T-cell (primary cell): ENCODE results near the gene A3GALT2. TPM values are rescaled to one million over a fixed set of nuclear protein-coding genes. Genes with fewer than 3 reads are reported as not detected.
A peak's percentile ranks its signal among the peaks of the same experiment; 100 is the strongest.

Experiments used
- ATAC-seq, 4 experiments: fragments of 200-7000 bp in 3 of 4; fragments of 150-1000 bp in 1 of 4; cut with Tn5 transposase; replicated peaks in 1 of 4; 1 replicate in 3 of 4; 2 replicates in 1 of 4; pipeline ENCODE4 v1.10.0; 2021; ENCODE audit warnings: moderate library complexity in 3 of 4, mild to moderate bottlenecking in 2 of 4, moderate number of reproducible peaks in 1 of 4
- CTCF ChIA-PET, 2 donors: fragments of 300-600 bp; sonication (Branson Sonifier 250); formaldehyde crosslinking; loops; one replicate each; lab custom pipeline; 2022; ENCODE audit warnings: antibody characterized with exemption in 2 of 2; lab: Charles Lee
- POLR2A ChIA-PET, 2 donors: fragments of 300-600 bp; sonication (Branson Sonifier 250); formaldehyde crosslinking; loops; one replicate each; lab custom pipeline; 2022; ENCODE audit warnings: antibody characterized with exemption in 2 of 2; lab: Charles Lee
- DNase-seq, 35 experiments: peaks; one replicate each; pipeline versions ENCODE4 v3.0.0 to v3.0.0-alpha.2; 2013 to 2023
- H3K27ac ChIP-seq: one replicate; pipeline ENCODE4 v1.5.1; 2013; ENCODE audit warnings: low read length
- H3K27me3 ChIP-seq, 2 experiments: replicated peaks in 1 of 2; 1 replicate in 1 of 2; 2 replicates in 1 of 2; pipeline versions ENCODE4 v1.6.1 to v1.7.0; 2013; ENCODE audit warnings: low read length in 1 of 2, mixed read lengths in 1 of 2; ENCODE audit not compliant: control insufficient read depth in 2 of 2, insufficient read depth in 2 of 2; ENCODE audit errors: extremely low read depth in 1 of 2
- H3K36me3 ChIP-seq, 2 donors: 1 replicate in 1 of 2; 2 replicates in 1 of 2; pipeline versions ENCODE4 v1.6.1 to v1.7.0; 2013; ENCODE audit warnings: low read length in 1 of 2; ENCODE audit not compliant: control insufficient read depth in 2 of 2, insufficient read depth in 1 of 2; ENCODE audit errors: extremely low read depth in 1 of 2
- H3K4me1 ChIP-seq, 2 experiments: 1 replicate in 1 of 2; 2 replicates in 1 of 2; pipeline versions ENCODE4 v1.6.1 to v1.7.0; 2013; ENCODE audit warnings: low read length in 2 of 2, mixed read lengths in 1 of 2; ENCODE audit not compliant: insufficient read depth in 2 of 2, control insufficient read depth in 1 of 2; ENCODE audit errors: extremely low read depth in 1 of 2
- H3K4me3 ChIP-seq, 2 donors: 1 replicate in 1 of 2; 2 replicates in 1 of 2; pipeline versions ENCODE4 v1.5.1 to v1.7.0; 2013; ENCODE audit warnings: mild to moderate bottlenecking in 2 of 2, low read length in 1 of 2, moderate library complexity in 1 of 2; ENCODE audit not compliant: control insufficient read depth in 1 of 2; ENCODE audit errors: extremely low read depth in 1 of 2
- H3K9me3 ChIP-seq: 2 replicates; pipeline ENCODE4 v1.7.0; 2013
- H3K27ac Mint-ChIP-seq, 2 donors: one replicate each; pipeline ENCODE4 v1.8.0; 2020 to 2021; ENCODE audit warnings: mild to moderate bottlenecking in 2 of 2, mixed read lengths in 2 of 2
- H3K27me3 Mint-ChIP-seq, 2 donors: one replicate each; pipeline ENCODE4 v1.8.0; 2021 to 2022; ENCODE audit warnings: mixed read lengths in 2 of 2
- H3K36me3 Mint-ChIP-seq: one replicate; pipeline ENCODE4 v1.8.0; 2021; ENCODE audit warnings: mixed read lengths
- H3K4me1 Mint-ChIP-seq, 3 donors: one replicate each; pipeline ENCODE4 v1.8.0; 2020 to 2022; ENCODE audit warnings: mixed read lengths in 3 of 3, mild to moderate bottlenecking in 1 of 3
- H3K4me3 Mint-ChIP-seq, 3 donors: one replicate each; pipeline ENCODE4 v1.8.0; 2020 to 2022; ENCODE audit warnings: mild to moderate bottlenecking in 3 of 3, mixed read lengths in 3 of 3, moderate library complexity in 3 of 3
- H3K9me3 Mint-ChIP-seq, 3 donors: one replicate each; pipeline ENCODE4 v1.8.0; 2020 to 2022; ENCODE audit warnings: mixed read lengths in 3 of 3
- WGBS: methylation state at CpG from one replicate; pipeline ENCODE4 v1.1.5; 2013; ENCODE audit warnings: missing lambda C conversion rate; ENCODE audit not compliant: insufficient coverage; 5-methylcytosine and 5-hydroxymethylcytosine counted together
- total RNA-seq, 35 experiments: library from RNA in 6 of 35; stranded (reverse) in 6 of 35; fragments of 120-200 nt in 1 of 35; gene quantifications; one replicate each; pipeline versions ENCODE4 v1.2.1 to v1.2.4 and lab custom pipeline; 2013 to 2026

A3GALT2 gene
- total RNA-seq, 5 donors from 2014 or later (not counting 1 experiment from before 2014, with no cell fraction given): 0.26 TPM; not detected in 4

- Histone ChIP-seq H3K36me3 (peaks cover 17 to 30% of the 10 kb centered on the region in 2 donors), H3K27me3 (no peaks in the 10 kb centered on the region), H3K9me3 (no peaks in the 10 kb centered on the region), H3K4me1 (no peaks in the 10 kb centered on the region), H3K4me3 (no peak overlapping the region), H3K27ac (no peak overlapping the region)
- Mint-ChIP-seq H3K27ac (no peak overlapping the region), H3K4me3 (no peak overlapping the region), H3K36me3 (peaks cover 35% of the 10 kb centered on the region), H3K9me3 (no peaks in the 10 kb centered on the region), H3K4me1 (peaks cover 0 to 13% (median 4%) of the 10 kb centered on the region in 3 donors), H3K27me3 (no peaks in the 10 kb centered on the region)
- POLR2A ChIA-PET: interaction anchor here in 1 of 2 donors (0.6 kb wide), 1 partner anchor 1542 kb away, joined by 3 read pairs; no protein-coding TSS in a partner anchor
- peak in 1 of 35 experiments; percentile 9 for DNase-seq
- WGBS: 98% methylated on average over 13 of the region's 16 CpGs
- ATAC-seq: no peak
- CTCF ChIA-PET: interaction anchor here (0.6 kb wide), 2 partner anchors 80 to 99 kb away, joined by 3 read pairs; no protein-coding TSS in a partner anchor
Observed at GRCh38 chr1:33288976-33289857, 31.7 kb downstream of the A3GALT2 start.

GRCh38 chr1:33287317-33287716, 33.6 kb downstream of the A3GALT2 start:
- POLR2A ChIA-PET: no interaction called here

GRCh38 chr1:33286451-33287185, 34.3 kb downstream of the A3GALT2 start:
- Mint-ChIP-seq H3K4me3 (no peak overlapping the region), H3K27ac (peak overlapping the region in 1 of 2 donors; percentile 7), H3K27me3 (no peaks in the 10 kb centered on the region), H3K4me1 (peaks cover 0 to 5% (median 0%) of the 10 kb centered on the region in 3 donors), H3K36me3 (peaks cover 44% of the 10 kb centered on the region), H3K9me3 (no peaks in the 10 kb centered on the region)
- H3K27ac ChIP-seq: no peak overlapping the region
- no peaks in the 10 kb centered on the region for H3K9me3 ChIP-seq
- POLR2A ChIA-PET: no interaction called here
- H3K4me1 ChIP-seq: no peaks in the 10 kb centered on the region
- H3K27me3 ChIP-seq: no peaks in the 10 kb centered on the region
- whole genome bisulfite sequencing: 100% methylated on average over 2 of the region's 8 CpGs
- ATAC-seq (no peak), DNase-seq (no peak)
- H3K36me3 ChIP-seq: peaks cover 15 to 35% of the 10 kb centered on the region in 2 donors
- no peak overlapping the region for H3K4me3 ChIP-seq
- CTCF ChIA-PET: interaction anchor here in 1 of 2 donors (0.7 kb wide), 1 partner anchor 52 kb away, joined by 3 read pairs; no protein-coding TSS in a partner anchor

More at GRCh38 chr1:33287317-33287716, 33.6 kb downstream of the A3GALT2 start:
- peaks cover 37% of the 10 kb centered on the region for H3K36me3 Mint-ChIP-seq
- Histone ChIP-seq H3K36me3 (peaks cover 12 to 29% of the 10 kb centered on the region in 2 donors), H3K27me3 (no peaks in the 10 kb centered on the region), H3K9me3 (no peaks in the 10 kb centered on the region), H3K4me1 (no peaks in the 10 kb centered on the region), H3K4me3 (no peak overlapping the region), H3K27ac (no peak overlapping the region)
- DNase-seq (no peak), ATAC-seq (no peak)
- no CpG with 5 or more reads among the region's 2 CpGs for WGBS
- H3K4me1 Mint-ChIP-seq: peaks cover 0 to 6% (median 0%) of the 10 kb centered on the region in 3 donors
- no peaks in the 10 kb centered on the region for H3K9me3 Mint-ChIP-seq
- no peak overlapping the region for H3K27ac Mint-ChIP-seq
- CTCF ChIA-PET: no interaction called here
- no peaks in the 10 kb centered on the region for H3K27me3 Mint-ChIP-seq
- no peak overlapping the region for H3K4me3 Mint-ChIP-seq

GRCh38 chr1:33284049-33284448, 36.8 kb downstream of the A3GALT2 start:
- H3K4me3 ChIP-seq: no peak overlapping the region
- H3K4me1 ChIP-seq: no peaks in the 10 kb centered on the region
- no peak overlapping the region for H3K27ac Mint-ChIP-seq
- H3K9me3 ChIP-seq: no peaks in the 10 kb centered on the region
- no peaks in the 10 kb centered on the region for H3K9me3 Mint-ChIP-seq
- WGBS: 92% methylated on average over 3 of the region's 6 CpGs
- H3K4me3 Mint-ChIP-seq: no peak overlapping the region
- H3K36me3 Mint-ChIP-seq: peaks cover 45% of the 10 kb centered on the region
- no peak overlapping the region for H3K27ac ChIP-seq
- ChIA-PET POLR2A (no interaction called here), CTCF (no interaction called here)
- peaks cover 0 to 3% (median 0%) of the 10 kb centered on the region in 3 donors for H3K4me1 Mint-ChIP-seq
- peaks cover 20 to 50% of the 10 kb centered on the region in 2 donors for H3K36me3 ChIP-seq
- no peaks in the 10 kb centered on the region for H3K27me3 ChIP-seq
- DNase-seq (no peak), ATAC-seq (no peak)
- no peaks in the 10 kb centered on the region for H3K27me3 Mint-ChIP-seq

- ATAC-seq (no peak), DNase-seq (no peak)
- Histone ChIP-seq H3K27ac (no peak overlapping the region), H3K27me3 (no peaks in the 10 kb centered on the region), H3K36me3 (peaks cover 15 to 52% of the 10 kb centered on the region in 2 donors), H3K4me3 (no peak overlapping the region), H3K9me3 (no peaks in the 10 kb centered on the region), H3K4me1 (no peaks in the 10 kb centered on the region)
- WGBS: no CpG with 5 or more reads among the region's 3 CpGs
- ChIA-PET CTCF (no interaction called here), POLR2A (no interaction called here)
- H3K4me3 Mint-ChIP-seq: no peak overlapping the region
- no peaks in the 10 kb centered on the region for H3K9me3 Mint-ChIP-seq
- no peak overlapping the region for H3K27ac Mint-ChIP-seq
- no peaks in the 10 kb centered on the region for H3K4me1 Mint-ChIP-seq
- H3K27me3 Mint-ChIP-seq: no peaks in the 10 kb centered on the region
- H3K36me3 Mint-ChIP-seq: peaks cover 41% of the 10 kb centered on the region
Observed at GRCh38 chr1:33282791-33283190, 38.1 kb downstream of the A3GALT2 start.
